Subcutaneous abdominal adipose tissue (tissue), 5 donors: ENCODE measurements around the gene TIGD1.

Experiments
- H3K27ac ChIP-seq: one replicate; pipeline ENCODE4 v1.7.0; 2013; ENCODE audit warnings: low read depth, mild to moderate bottlenecking, inconsistent platforms, low read length, moderate library complexity
- H3K27me3 ChIP-seq, 5 donors: one replicate each; pipeline ENCODE4 v1.7.0; 2013; ENCODE audit warnings: low read length in 5 of 5, inconsistent platforms in 1 of 5; ENCODE audit not compliant: control insufficient read depth in 5 of 5, insufficient read depth in 4 of 5
- H3K36me3 ChIP-seq, 5 donors: one replicate each; pipeline ENCODE4 v1.7.0; 2013; ENCODE audit warnings: low read length in 5 of 5; ENCODE audit not compliant: control insufficient read depth in 5 of 5, insufficient read depth in 5 of 5
- H3K4me1 ChIP-seq, 5 donors: one replicate each; pipeline ENCODE4 v1.7.0; 2013; ENCODE audit warnings: low read length in 5 of 5, mild to moderate bottlenecking in 3 of 5, moderate library complexity in 1 of 5; ENCODE audit not compliant: control insufficient read depth in 5 of 5, insufficient read depth in 5 of 5
- H3K4me3 ChIP-seq, 5 donors: one replicate each; pipeline ENCODE4 v1.7.0; 2013; ENCODE audit warnings: low read length in 5 of 5, low read depth in 1 of 5
- H3K9ac ChIP-seq, 5 donors: one replicate each; pipeline ENCODE4 v1.7.0; 2013; ENCODE audit warnings: low read length in 5 of 5, mild to moderate bottlenecking in 4 of 5, moderate library complexity in 3 of 5
- H3K9me3 ChIP-seq, 5 donors: one replicate each; pipeline ENCODE4 v1.7.0; 2013; ENCODE audit warnings: low read length in 5 of 5; ENCODE audit not compliant: control insufficient read depth in 5 of 5
- donor health status: healthy.
- donor health status: healthy.
- donor health status: healthy.
- donor health status: healthy.
- donor health status: healthy.

The TIGD1 gene

DNA sequence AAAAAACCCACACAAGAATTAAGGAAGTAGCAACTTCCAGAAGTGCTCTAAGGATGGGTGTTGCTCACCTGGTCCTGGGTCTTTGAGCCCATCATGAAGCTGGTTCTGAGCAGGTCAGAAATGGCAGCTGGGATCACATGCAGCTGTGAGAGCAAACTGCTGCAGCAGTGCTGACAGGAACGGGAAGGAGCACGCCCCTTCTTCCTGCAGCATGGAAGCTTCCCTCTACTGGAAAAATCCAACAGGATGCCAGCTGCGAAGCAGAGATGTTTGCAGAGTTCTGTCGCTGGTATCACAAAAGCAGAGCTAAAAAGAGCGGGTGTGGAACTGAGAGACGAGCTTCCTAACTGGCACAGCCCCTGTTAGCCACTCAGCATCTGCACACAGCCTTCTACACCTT lies 33.9 kb upstream of the TIGD1 start:
- Histone ChIP-seq H3K27ac (no peak overlapping the region), H3K4me3 (no peak overlapping the region), H3K27me3 (no peaks in the 10 kb centered on the region), H3K9me3 (peaks cover 0 to 6% (median 0%) of the 10 kb centered on the region in 5 donors), H3K36me3 (peaks cover 4 to 37% (median 27%) of the 10 kb centered on the region in 5 donors), H3K4me1 (peaks cover 0 to 21% (median 16%) of the 10 kb centered on the region in 5 donors), H3K9ac (no peak overlapping the region)

GRCh38 chr2:232581725-232582124 lies 31.4 kb upstream of the TIGD1 start:
- H3K27ac ChIP-seq, result no peak overlapping the region
- peaks cover 0 to 4% (median 3%) of the 10 kb centered on the region in 5 donors for H3K4me1 ChIP-seq
- no peaks in the 10 kb centered on the region for H3K27me3 ChIP-seq
- no peak overlapping the region for H3K9ac ChIP-seq
- H3K9me3 ChIP-seq, result peaks cover 0 to 6% (median 0%) of the 10 kb centered on the region in 5 donors
- peaks cover 7 to 44% (median 39%) of the 10 kb centered on the region in 5 donors for H3K36me3 ChIP-seq
- H3K4me3 ChIP-seq, result no peak overlapping the region

GRCh38 chr2:232580648-232580981 lies 30.3 kb upstream of the TIGD1 start:
- Histone ChIP-seq H3K4me1 (peaks cover 0 to 3% (median 0%) of the 10 kb centered on the region in 5 donors), H3K9me3 (peaks cover 0 to 6% (median 0%) of the 10 kb centered on the region in 5 donors), H3K4me3 (no peak overlapping the region), H3K27ac (no peak overlapping the region), H3K36me3 (peaks cover 11 to 48% (median 39%) of the 10 kb centered on the region in 5 donors), H3K9ac (no peak overlapping the region), H3K27me3 (no peaks in the 10 kb centered on the region)

- no peak overlapping the region for H3K4me3 ChIP-seq
Observed at GRCh38 chr2:232578626-232579025, 28.3 kb upstream of the TIGD1 start.

GRCh38 chr2:232577841-232578240 lies 27.5 kb upstream of the TIGD1 start:
- Histone ChIP-seq H3K36me3 (peaks cover 27 to 61% (median 54%) of the 10 kb centered on the region in 5 donors), H3K9ac (no peak overlapping the region), H3K4me3 (no peak overlapping the region), H3K27me3 (no peaks in the 10 kb centered on the region), H3K27ac (no peak overlapping the region), H3K9me3 (no peaks in the 10 kb centered on the region), H3K4me1 (no peaks in the 10 kb centered on the region)

More at GRCh38 chr2:232578626-232579025, 28.3 kb upstream of the TIGD1 start:
- Histone ChIP-seq H3K9ac (no peak overlapping the region), H3K9me3 (no peaks in the 10 kb centered on the region), H3K4me1 (no peaks in the 10 kb centered on the region), H3K27me3 (no peaks in the 10 kb centered on the region), H3K27ac (no peak overlapping the region), H3K36me3 (peaks cover 19 to 62% (median 57%) of the 10 kb centered on the region in 5 donors)

DNA sequence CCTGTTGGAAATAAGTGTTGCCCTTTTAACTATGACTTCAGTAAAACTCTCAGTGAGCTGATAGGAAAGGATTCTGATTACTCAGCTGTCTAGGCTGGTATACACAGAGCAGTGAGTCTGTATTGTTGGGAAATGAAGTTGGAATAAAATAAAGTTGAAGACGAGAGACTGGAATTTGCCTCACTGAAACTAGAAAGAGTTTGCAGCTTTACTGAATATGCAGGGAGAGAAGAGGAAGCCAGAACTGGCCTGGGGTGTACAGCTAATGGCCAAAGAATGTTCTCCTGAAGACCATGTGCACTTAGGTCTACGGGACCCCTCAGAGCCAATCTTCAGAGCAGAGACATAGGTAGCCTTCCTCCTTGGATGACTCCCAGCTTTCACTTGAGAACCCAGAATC lies 26.6 kb upstream of the TIGD1 start:
- Histone ChIP-seq H3K4me1 (no peaks in the 10 kb centered on the region), H3K27me3 (no peaks in the 10 kb centered on the region), H3K27ac (no peak overlapping the region), H3K36me3 (peaks cover 28 to 61% (median 49%) of the 10 kb centered on the region in 5 donors), H3K9me3 (no peaks in the 10 kb centered on the region), H3K4me3 (no peak overlapping the region), H3K9ac (no peak overlapping the region)

DNA sequence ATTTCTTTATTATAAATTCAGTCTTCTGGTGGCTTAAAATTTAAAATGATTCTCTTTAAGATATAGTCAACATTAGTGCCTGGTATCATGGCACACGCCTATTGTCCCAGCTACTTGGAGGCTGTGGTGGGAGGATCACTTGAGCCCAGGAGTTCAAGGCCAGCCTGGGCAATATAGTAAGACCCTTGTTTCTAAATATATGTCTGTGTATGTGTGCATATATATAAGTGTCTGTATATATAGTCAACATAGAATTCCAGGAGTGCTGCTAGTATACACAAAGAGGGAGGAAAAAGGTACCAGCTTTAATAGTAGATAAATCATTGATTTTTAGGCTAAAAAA lies 25.0 kb upstream of the TIGD1 start:
- Histone ChIP-seq H3K36me3 (peaks cover 26 to 60% (median 48%) of the 10 kb centered on the region in 5 donors), H3K4me1 (no peaks in the 10 kb centered on the region), H3K27ac (no peak overlapping the region)

GRCh38 chr2:232574674-232575403 lies 24.5 kb upstream of the TIGD1 start:
- no peaks in the 10 kb centered on the region for H3K27me3 ChIP-seq
- H3K36me3 ChIP-seq, result peaks cover 31 to 64% (median 49%) of the 10 kb centered on the region in 5 donors
- no peak overlapping the region for H3K4me3 ChIP-seq
- H3K9me3 ChIP-seq, result no peaks in the 10 kb centered on the region
- H3K4me1 ChIP-seq, result no peaks in the 10 kb centered on the region
- H3K27ac ChIP-seq, result no peak overlapping the region
- no peak overlapping the region for H3K9ac ChIP-seq

More for the DNA sequence above, 25.0 kb upstream of the TIGD1 start:
- H3K9ac ChIP-seq, result no peak overlapping the region
- H3K4me3 ChIP-seq, result no peak overlapping the region
- H3K27me3 ChIP-seq, result no peaks in the 10 kb centered on the region
- no peaks in the 10 kb centered on the region for H3K9me3 ChIP-seq

GRCh38 chr2:232573771-232574435 lies 23.5 kb upstream of the TIGD1 start:
- Histone ChIP-seq H3K9me3 (no peaks in the 10 kb centered on the region), H3K36me3 (peaks cover 38 to 74% (median 59%) of the 10 kb centered on the region in 5 donors), H3K4me1 (no peaks in the 10 kb centered on the region), H3K27me3 (no peaks in the 10 kb centered on the region), H3K27ac (no peak overlapping the region), H3K4me3 (no peak overlapping the region), H3K9ac (no peak overlapping the region)

DNA sequence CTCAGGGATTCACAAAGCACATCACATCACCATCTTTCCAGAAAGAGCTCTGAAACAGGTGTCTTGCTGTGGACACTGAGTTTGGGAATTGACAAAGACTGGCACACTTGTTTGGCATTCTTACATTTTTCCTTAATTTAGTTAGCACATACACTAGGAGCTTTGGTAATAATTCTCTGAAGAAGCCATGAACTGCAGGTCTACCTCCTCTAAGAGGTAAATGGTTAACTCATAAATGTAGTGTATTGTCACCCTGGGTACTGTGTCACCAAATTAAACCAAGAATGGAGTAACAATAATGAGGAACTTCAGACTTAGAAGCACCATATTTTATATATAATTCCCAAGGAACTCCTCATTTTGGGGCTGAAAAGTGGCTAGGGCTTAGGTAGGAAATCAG lies 22.7 kb upstream of the TIGD1 start:
- Histone ChIP-seq H3K27ac (no peak overlapping the region), H3K9ac (no peak overlapping the region), H3K4me3 (no peak overlapping the region), H3K9me3 (no peaks in the 10 kb centered on the region), H3K4me1 (no peaks in the 10 kb centered on the region), H3K27me3 (no peaks in the 10 kb centered on the region), H3K36me3 (peaks cover 43 to 82% (median 67%) of the 10 kb centered on the region in 5 donors)
